Epidermal melanocyte (primary cell): Measurements from ENCODE around the gene COQ7.

Experiments
- DNase-seq: peaks from one replicate; pipeline ENCODE4 v3.0.0; 2011; ENCODE audit warnings: low spot score; ENCODE audit not compliant: insufficient read length

COQ7 gene

GRCh38 chr16:19112099-19112407 lies 44.6 kb downstream of the COQ7 start:
- no peak for DNase-seq

- peak; percentile 89 for DNase-seq
These were observed 46.4 kb downstream of the COQ7 start, which contains the start of gene ITPRIPL2 for GRCh38 chr16:19113577-19114358. Gene ITPRIPL2, plus strand, starts transcription at chr16:19113964. Its CDS starts 498 bp downstream, at chr16:19114462.

- peak; percentile 37 for DNase-seq
These were observed 47.1 kb downstream of the COQ7 start for GRCh38 chr16:19114359-19115147.

- no peak for DNase-seq
These were observed 48.0 kb downstream of the COQ7 start for GRCh38 chr16:19115148-19116021.

- no peak for DNase-seq
These were observed 49.5 kb downstream of the COQ7 start for GRCh38 chr16:19116711-19117449.

- DNase-seq: peak; percentile 79
These were observed 51.6 kb downstream of the COQ7 start for GRCh38 chr16:19118938-19119431.

GRCh38 chr16:19119564-19119963 lies 52.1 kb downstream of the COQ7 start:
- DNase-seq: no peak

GRCh38 chr16:19123535-19124178 lies 56.2 kb downstream of the COQ7 start:
- no peak for DNase-seq

- no peak for DNase-seq
These were observed 58.9 kb downstream of the COQ7 start for GRCh38 chr16:19126300-19126699.

- DNase-seq: no peak
These were observed 59.8 kb downstream of the COQ7 start for GRCh38 chr16:19127205-19127604.

- no peak for DNase-seq
These were observed 60.3 kb downstream of the COQ7 start for GRCh38 chr16:19127674-19128131.

- DNase-seq: no peak
These were observed 61.2 kb downstream of the COQ7 start for GRCh38 chr16:19128454-19129200.
